Neural progenitor cell (in vitro differentiated cells): Measurements from ENCODE around the gene UBE2E1. TPM values are rescaled to one million over a fixed set of nuclear protein-coding genes. Genes with fewer than 3 reads are reported as not detected.

Experiments
- DNase-seq: peaks from one replicate; pipeline ENCODE4 v3.0.0-alpha.2; 2016; ENCODE audit warnings: low spot score
- H2AFZ ChIP-seq: fragments of 200-600 bp; sonication (generic); replicated peaks from 2 replicates; pipeline ENCODE4 v1.6.1; 2016; ENCODE audit warnings: antibody characterized with exemption
- H3F3A ChIP-seq: fragments of 200-600 bp; sonication (generic); 2 replicates; pipeline ENCODE4 v1.6.1; 2016; ENCODE audit warnings: antibody characterized with exemption, low read depth
- H3K27ac ChIP-seq: fragments of 200-600 bp; sonication (generic); 2 replicates; pipeline ENCODE4 v1.5.1; 2016; ENCODE audit warnings: mild to moderate bottlenecking
- H3K27me3 ChIP-seq: fragments of 200-600 bp; sonication (generic); 2 replicates; pipeline ENCODE4 v1.6.1; 2016; ENCODE audit warnings: mild to moderate bottlenecking, moderate library complexity
- H3K36me3 ChIP-seq: fragments of 200-600 bp; sonication (generic); 2 replicates; pipeline ENCODE4 v1.5.1; 2016
- H3K4me1 ChIP-seq: fragments of 200-600 bp; sonication (generic); 2 replicates; pipeline ENCODE4 v1.6.1; 2016; ENCODE audit warnings: mixed run types
- H3K4me2 ChIP-seq: fragments of 200-600 bp; sonication (generic); 2 replicates; pipeline ENCODE4 v1.6.1; 2016
- H3K4me3 ChIP-seq: fragments of 200-600 bp; sonication (generic); 2 replicates; pipeline ENCODE4 v1.5.1; 2016
- H3K79me2 ChIP-seq: fragments of 200-600 bp; sonication (generic); 2 replicates; pipeline ENCODE4 v1.6.1; 2016; ENCODE audit warnings: low read depth
- H3K9ac ChIP-seq: fragments of 200-600 bp; sonication (generic); 2 replicates; pipeline ENCODE4 v1.6.1; 2016
- H3K9me3 ChIP-seq: fragments of 200-600 bp; sonication (generic); 2 replicates; pipeline ENCODE4 v1.5.1; 2016; ENCODE audit warnings: low read depth
- H4K20me1 ChIP-seq: fragments of 200-600 bp; sonication (generic); 2 replicates; pipeline ENCODE4 v1.6.1; 2016; ENCODE audit warnings: low read depth
- H3K27ac Mint-ChIP-seq: 3 replicates; pipeline ENCODE4 v1.8.0; 2021; ENCODE audit warnings: mixed read lengths
- H3K27me3 Mint-ChIP-seq: 2 replicates; pipeline ENCODE4 v1.8.0; 2022; ENCODE audit warnings: low read depth, mild to moderate bottlenecking, inconsistent platforms, moderate library complexity, mixed read lengths; ENCODE audit not compliant: insufficient read depth
- H3K36me3 Mint-ChIP-seq: 3 replicates; pipeline ENCODE4 v1.8.0; 2021; ENCODE audit warnings: mixed read lengths
- H3K4me1 Mint-ChIP-seq: 3 replicates; pipeline ENCODE4 v1.8.0; 2021; ENCODE audit warnings: mixed read lengths
- H3K4me3 Mint-ChIP-seq: 3 replicates; pipeline ENCODE4 v1.8.0; 2021; ENCODE audit warnings: mild to moderate bottlenecking, moderate library complexity, mixed read lengths
- H3K9me3 Mint-ChIP-seq: 3 replicates; pipeline ENCODE4 v1.8.0; 2020; ENCODE audit warnings: mixed read lengths
- CTCF ChIP-seq: fragments of 200-600 bp; sonication (generic); IDR thresholded peaks from 2 replicates; pipeline ENCODE4 v1.5.1; 2017; ENCODE audit warnings: antibody characterized with exemption, mild to moderate bottlenecking
- EZH2 ChIP-seq: fragments of 200-600 bp; sonication (generic); IDR thresholded peaks from 2 replicates; pipeline ENCODE4 v1.6.1; 2017; ENCODE audit warnings: antibody characterized with exemption, mild to moderate bottlenecking, moderate library complexity
- EZH2phosphoT487 ChIP-seq: fragments of 200-600 bp; sonication (generic); IDR thresholded peaks from 2 replicates; pipeline ENCODE4 v1.6.1; 2017; ENCODE audit warnings: antibody characterized with exemption
- total RNA-seq: library from RNA; depleted of rRNA; stranded (reverse); fragments of >200 nt; gene quantifications from 2 replicates; pipeline ENCODE4 v1.2.3, GENCODE V29; 2015; ENCODE audit warnings: low replicate concordance

UBE2E1 gene
- total RNA-seq, 1 donor from 2014 or later, result 391 TPM

GRCh38 chr3:23798876-23799275 lies 6.9 kb upstream of the UBE2E1 start:
- Mint-ChIP-seq H3K4me1 (peaks cover 5% of the 10 kb centered on the region), H3K4me3 (no peak overlapping the region), H3K36me3 (no peaks in the 10 kb centered on the region), H3K9me3 (no peaks in the 10 kb centered on the region), H3K27ac (no peak overlapping the region), H3K27me3 (no peaks in the 10 kb centered on the region)
- Histone ChIP-seq H3K27me3 (no peaks in the 10 kb centered on the region), H3K9me3 (no peaks in the 10 kb centered on the region), H3K4me2 (no peak overlapping the region), H3K36me3 (no peaks in the 10 kb centered on the region), H2AFZ (no peak overlapping the region), H3F3A (peaks cover 5% of the 10 kb centered on the region), H3K9ac (no peak overlapping the region), H3K79me2 (no peaks in the 10 kb centered on the region), H4K20me1 (no peaks in the 10 kb centered on the region), H3K27ac (no peak overlapping the region), H3K4me1 (peaks cover 20% of the 10 kb centered on the region), H3K4me3 (no peak overlapping the region)
- no peak for DNase-seq
- TF ChIP-seq CTCF (no peak), EZH2 (no peak), EZH2phosphoT487 (no peak)

DNA sequence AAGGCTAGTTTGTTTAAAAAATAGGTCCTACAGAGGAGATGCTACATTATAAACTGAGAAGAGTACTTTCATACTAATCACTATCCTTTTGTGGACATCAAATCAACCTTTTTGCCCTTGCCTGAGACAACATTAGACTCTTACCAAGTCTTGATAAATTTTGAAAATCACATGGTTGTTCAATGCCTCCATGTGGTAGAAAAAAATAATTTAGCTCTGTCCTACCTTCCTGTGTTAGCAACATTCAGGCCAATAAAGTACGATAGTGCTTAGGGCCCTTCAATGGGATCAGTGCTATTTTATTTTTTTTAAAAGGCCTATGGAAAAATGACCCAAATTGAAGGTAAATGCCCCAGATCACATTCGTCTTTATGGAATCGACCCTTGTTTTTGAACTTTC lies 5.0 kb upstream of the UBE2E1 start:
- Histone ChIP-seq H3K9me3 (no peaks in the 10 kb centered on the region), H3K4me1 (peaks cover 25% of the 10 kb centered on the region), H4K20me1 (no peaks in the 10 kb centered on the region), H3K79me2 (no peaks in the 10 kb centered on the region), H2AFZ (no peak overlapping the region), H3K9ac (no peak overlapping the region), H3K27ac (no peak overlapping the region), H3K36me3 (no peaks in the 10 kb centered on the region), H3K4me2 (no peak overlapping the region), H3F3A (peaks cover 5% of the 10 kb centered on the region), H3K4me3 (no peak overlapping the region), H3K27me3 (no peaks in the 10 kb centered on the region)
- peaks cover 12% of the 10 kb centered on the region for H3K4me1 Mint-ChIP-seq
- H3K9me3 Mint-ChIP-seq, result no peaks in the 10 kb centered on the region
- TF ChIP-seq EZH2phosphoT487 (no peak), EZH2 (no peak), CTCF (no peak)
- DNase-seq, result no peak
- no peak overlapping the region for H3K27ac Mint-ChIP-seq
- H3K27me3 Mint-ChIP-seq, result no peaks in the 10 kb centered on the region
- H3K4me3 Mint-ChIP-seq, result no peak overlapping the region
- H3K36me3 Mint-ChIP-seq, result no peaks in the 10 kb centered on the region

- Histone ChIP-seq H3K9me3 (no peaks in the 10 kb centered on the region), H3K4me2 (peak overlapping the region; percentile 80), H4K20me1 (peaks cover 24% of the 10 kb centered on the region), H3K27ac (no peak overlapping the region), H3F3A (peaks cover 10% of the 10 kb centered on the region), H3K9ac (no peak overlapping the region), H2AFZ (no peak overlapping the region), H3K27me3 (no peaks in the 10 kb centered on the region), H3K4me3 (peak overlapping the region; percentile 86), H3K36me3 (peaks cover 4% of the 10 kb centered on the region), H3K4me1 (peaks cover 34% of the 10 kb centered on the region), H3K79me2 (peaks cover 36% of the 10 kb centered on the region)
- Mint-ChIP-seq H3K9me3 (no peaks in the 10 kb centered on the region), H3K27ac (peak overlapping the region; percentile 94), H3K4me3 (peak overlapping the region; percentile 95), H3K27me3 (peaks cover 3% of the 10 kb centered on the region), H3K4me1 (peaks cover 33% of the 10 kb centered on the region), H3K36me3 (peaks cover 10% of the 10 kb centered on the region)
- TF ChIP-seq EZH2phosphoT487, result no peak
- TF ChIP-seq EZH2, result no peak
- no peak for TF ChIP-seq CTCF
- DNase-seq, result no peak
Measured at GRCh38 chr3:23804441-23805209, 1.1 kb upstream of the UBE2E1 start.
